ENCODE measurements around the gene SULT1C4. TPM values are rescaled to one million over a fixed set of nuclear protein-coding genes. Genes with fewer than 3 reads are reported as not detected.
"Not testable (repeated sequence)": the region's sequence is repeated elsewhere in the genome, so short reads cannot be mapped to it uniquely, and the experiment has no call there.

The SULT1C4 gene
- total RNA-seq, 2 experiments from 2014 or later, result not detected

DNA sequence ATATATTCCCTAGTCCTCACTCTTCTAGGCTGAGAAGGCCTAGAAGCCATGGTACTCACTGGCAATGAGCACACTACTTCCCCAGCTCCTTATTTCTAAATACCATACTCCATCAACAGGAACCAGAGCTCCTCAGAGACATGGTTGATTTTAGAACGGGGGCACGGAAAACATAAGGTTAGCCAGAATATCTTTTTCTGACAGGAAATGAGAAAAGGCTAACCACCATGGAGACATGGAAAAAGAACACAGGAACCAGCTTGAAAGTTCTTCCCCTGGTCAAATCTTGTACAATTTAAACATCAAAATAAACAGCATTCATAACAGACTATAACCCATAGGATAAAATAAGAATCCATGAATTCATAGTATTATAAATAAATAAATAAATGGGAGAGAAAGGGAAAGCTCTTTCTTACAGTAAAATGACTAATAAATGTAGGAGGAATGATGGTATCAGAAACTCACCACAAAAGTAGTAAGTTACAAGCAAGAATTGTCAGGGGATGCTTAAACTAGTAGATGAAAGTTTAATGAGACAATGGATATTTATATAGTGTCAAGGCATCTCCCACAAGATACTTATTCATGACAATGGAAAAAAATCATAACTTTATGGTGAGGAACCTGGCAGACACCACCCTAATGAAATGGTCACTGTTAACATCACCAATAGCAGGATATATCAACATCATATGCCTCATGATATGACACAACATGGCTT is 50.7 kb downstream of the SULT1C4 start:
- Histone ChIP-seq H3K4me1 (ENCODE audit: insufficient read depth, low read length) (no peaks in the 10 kb centered on the region), H3K27ac (ENCODE audit: low read depth in 1 of 2, low read length in 2 of 2) (no peak overlapping the region)
- POLR2A ChIA-PET, result no interaction called here

DNA sequence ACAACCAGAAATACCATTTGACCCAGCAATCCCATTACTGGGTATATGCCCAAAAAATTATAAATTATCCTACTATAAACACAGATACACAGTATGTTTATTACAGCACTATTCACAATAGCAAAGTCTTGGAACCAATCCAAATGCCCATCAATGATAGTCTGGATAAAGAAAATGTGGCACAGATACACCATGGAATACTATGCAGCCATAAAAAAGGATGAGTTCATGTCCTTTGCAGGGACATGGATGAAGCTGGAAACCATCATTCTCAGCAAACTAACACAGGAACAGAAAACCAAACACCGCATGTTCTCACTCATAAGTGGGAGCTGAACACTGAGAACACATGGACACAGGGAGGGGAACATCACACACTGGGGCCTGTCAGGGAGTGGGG is 57.8 kb downstream of the SULT1C4 start:
- H3K27ac ChIP-seq (ENCODE audit: low read depth in 1 of 2, low read length in 2 of 2); ATAC-seq (ENCODE audit: poor library complexity); H3K4me3 ChIP-seq (ENCODE audit: low read length); H3K36me3 Mint-ChIP-seq (ENCODE audit: low read depth); H3K27ac Mint-ChIP-seq; H3K27me3 ChIP-seq (ENCODE audit: control insufficient read depth in 1 of 2, insufficient read depth in 2 of 2, low read length in 2 of 2); H3K9me3 Mint-ChIP-seq; CTCF ChIA-PET; H3K27me3 Mint-ChIP-seq; POLR2A ChIA-PET; H3K4me1 Mint-ChIP-seq (ENCODE audit: low read depth); H3K36me3 ChIP-seq (ENCODE audit: insufficient read depth, low read length); H3K9me3 ChIP-seq (ENCODE audit: control insufficient read depth in 1 of 2, insufficient read depth in 1 of 2, low read length in 2 of 2); DNase-seq; intact Hi-C loops (cut with DNase I, micrococcal nuclease); H3K4me3 Mint-ChIP-seq; H3K4me1 ChIP-seq (ENCODE audit: insufficient read depth, low read length): not testable (repeated sequence)

More for the DNA sequence above, 50.7 kb downstream of the SULT1C4 start:
- H3K27me3 ChIP-seq (ENCODE audit: control insufficient read depth in 1 of 2, insufficient read depth in 2 of 2, low read length in 2 of 2), result no peaks in the 10 kb centered on the region
- no peak overlapping the region for H3K4me3 Mint-ChIP-seq
- TF ChIP-seq, protein P1, sequence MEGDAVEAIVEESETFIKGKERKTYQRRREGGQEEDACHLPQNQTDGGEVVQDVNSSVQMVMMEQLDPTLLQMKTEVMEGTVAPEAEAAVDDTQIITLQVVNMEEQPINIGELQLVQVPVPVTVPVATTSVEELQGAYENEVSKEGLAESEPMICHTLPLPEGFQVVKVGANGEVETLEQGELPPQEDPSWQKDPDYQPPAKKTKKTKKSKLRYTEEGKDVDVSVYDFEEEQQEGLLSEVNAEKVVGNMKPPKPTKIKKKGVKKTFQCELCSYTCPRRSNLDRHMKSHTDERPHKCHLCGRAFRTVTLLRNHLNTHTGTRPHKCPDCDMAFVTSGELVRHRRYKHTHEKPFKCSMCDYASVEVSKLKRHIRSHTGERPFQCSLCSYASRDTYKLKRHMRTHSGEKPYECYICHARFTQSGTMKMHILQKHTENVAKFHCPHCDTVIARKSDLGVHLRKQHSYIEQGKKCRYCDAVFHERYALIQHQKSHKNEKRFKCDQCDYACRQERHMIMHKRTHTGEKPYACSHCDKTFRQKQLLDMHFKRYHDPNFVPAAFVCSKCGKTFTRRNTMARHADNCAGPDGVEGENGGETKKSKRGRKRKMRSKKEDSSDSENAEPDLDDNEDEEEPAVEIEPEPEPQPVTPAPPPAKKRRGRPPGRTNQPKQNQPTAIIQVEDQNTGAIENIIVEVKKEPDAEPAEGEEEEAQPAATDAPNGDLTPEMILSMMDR (IDR thresholded peaks at IDR 0.05), result no peak
- no peak for ATAC-seq (ENCODE audit: poor library complexity)
- no peaks in the 10 kb centered on the region for H3K36me3 Mint-ChIP-seq (ENCODE audit: low read depth)
- no peaks in the 10 kb centered on the region for H3K9me3 ChIP-seq (ENCODE audit: control insufficient read depth in 1 of 2, insufficient read depth in 1 of 2, low read length in 2 of 2)
- peaks cover 13% of the 10 kb centered on the region for H3K27me3 Mint-ChIP-seq
- no peaks in the 10 kb centered on the region for H3K9me3 Mint-ChIP-seq
- no peak for DNase-seq
- H3K4me1 Mint-ChIP-seq (ENCODE audit: low read depth), result no peaks in the 10 kb centered on the region
- no peaks in the 10 kb centered on the region for H3K36me3 ChIP-seq (ENCODE audit: insufficient read depth, low read length)
- no peak overlapping the region for H3K4me3 ChIP-seq (ENCODE audit: low read length)
- CTCF ChIA-PET, result no interaction called here
- H3K27ac Mint-ChIP-seq, result no peak overlapping the region
- intact Hi-C loops (cut with DNase I, micrococcal nuclease), result no loop called here

DNA sequence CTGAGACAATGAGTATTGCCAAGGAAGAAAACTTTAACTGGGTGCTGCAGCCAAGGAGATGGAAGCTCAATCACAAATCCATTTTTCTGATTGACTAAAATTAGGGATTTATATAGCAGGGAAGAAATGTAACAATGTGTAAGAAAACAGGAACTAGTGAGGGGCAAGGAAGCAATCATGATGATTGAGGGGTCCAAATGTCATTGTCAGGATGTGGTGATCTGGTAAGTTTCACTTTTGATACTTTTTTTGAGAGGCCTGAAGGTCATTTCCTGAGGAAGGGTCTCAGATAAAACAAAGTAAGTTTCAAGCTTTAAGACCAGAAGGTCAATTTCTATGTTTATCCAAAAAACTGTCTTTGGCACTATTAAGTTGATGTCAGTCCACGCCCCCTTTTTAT is 59.2 kb downstream of the SULT1C4 start:
- Mint-ChIP-seq H3K4me3 (no peak overlapping the region), H3K27ac (no peak overlapping the region), H3K27me3 (no peaks in the 10 kb centered on the region), H3K36me3 (ENCODE audit: low read depth) (no peaks in the 10 kb centered on the region), H3K9me3 (no peaks in the 10 kb centered on the region), H3K4me1 (ENCODE audit: low read depth) (no peaks in the 10 kb centered on the region)
- POLR2A ChIA-PET, result no interaction called here
- ATAC-seq (ENCODE audit: poor library complexity) (no peak), DNase-seq (no peak)
- H3K4me1 ChIP-seq (ENCODE audit: insufficient read depth, low read length), result no peaks in the 10 kb centered on the region
- H3K4me3 ChIP-seq (ENCODE audit: low read length), result no peak overlapping the region
- no peaks in the 10 kb centered on the region for H3K36me3 ChIP-seq (ENCODE audit: insufficient read depth, low read length)
- H3K9me3 ChIP-seq (ENCODE audit: control insufficient read depth in 1 of 2, insufficient read depth in 1 of 2, low read length in 2 of 2), result no peaks in the 10 kb centered on the region
- no peaks in the 10 kb centered on the region for H3K27me3 ChIP-seq (ENCODE audit: control insufficient read depth in 1 of 2, insufficient read depth in 2 of 2, low read length in 2 of 2)
- TF ChIP-seq, protein P1 (IDR thresholded peaks at IDR 0.05), result no peak
- intact Hi-C loops (cut with DNase I, micrococcal nuclease), result no loop called here
- no peak overlapping the region for H3K27ac ChIP-seq (ENCODE audit: low read depth in 1 of 2, low read length in 2 of 2)
- CTCF ChIA-PET, result no interaction called here

Other genes starting within 250 kb of the SULT1C4 start
- gene SULT1C3, start 138.0 kb upstream of the SULT1C4 start, total RNA-seq, result not detected
- gene SULT1C2, start 89.1 kb upstream of the SULT1C4 start, total RNA-seq, result not detected
- 100 to 1,000 TPM; 134 to 141 TPM for gene GCC2, start 71.3 kb downstream of the SULT1C4 start, total RNA-seq
- gene LIMS1, start 156.5 kb downstream of the SULT1C4 start, total RNA-seq, result 10 to 100 TPM; 18.5 to 21.3 TPM

All from CD4-positive, alpha-beta T cell (primary cell).